HG03097 (cell line): Measurements from ENCODE around the gene GNG4.
"Not testable (repeated sequence)": the region's sequence is repeated elsewhere in the genome, so short reads cannot be mapped to it uniquely, and the experiment has no call there.

Source experiments
- ATAC-seq: cut with Tn5 transposase; IDR thresholded peaks from one replicate; pipeline ENCODE4 v1.9.1; 2021; ENCODE audit not compliant: unreplicated experiment, low FRiP score

GNG4 gene

GRCh38 chr1:235628316-235629005, 21.1 kb downstream of the GNG4 start:
- no peak for ATAC-seq

- ATAC-seq, result no peak
Observed at GRCh38 chr1:235625831-235626230, 23.8 kb downstream of the GNG4 start.

- no peak for ATAC-seq
Observed at GRCh38 chr1:235625340-235625739, 24.2 kb downstream of the GNG4 start.

GRCh38 chr1:235624721-235625333, 24.8 kb downstream of the GNG4 start:
- ATAC-seq, result no peak

GRCh38 chr1:235622936-235623779, 26.4 kb downstream of the GNG4 start:
- no peak for ATAC-seq

GRCh38 chr1:235619149-235619548, 30.4 kb downstream of the GNG4 start:
- ATAC-seq, result not testable (repeated sequence)

- ATAC-seq, result no peak
Observed at GRCh38 chr1:235617808-235618207, 31.8 kb downstream of the GNG4 start.

- ATAC-seq, result no peak
Observed at GRCh38 chr1:235617140-235617539, 32.4 kb downstream of the GNG4 start.

- no peak for ATAC-seq
Observed at GRCh38 chr1:235614442-235614954, 35.1 kb downstream of the GNG4 start.

- ATAC-seq, result no peak
Observed at GRCh38 chr1:235613602-235614001, 36.0 kb downstream of the GNG4 start.

GRCh38 chr1:235612761-235613160, 36.8 kb downstream of the GNG4 start:
- ATAC-seq, result no peak

GRCh38 chr1:235610157-235610556, 39.4 kb downstream of the GNG4 start:
- ATAC-seq, result no peak

- no peak for ATAC-seq
Observed at GRCh38 chr1:235608278-235608677, 41.3 kb downstream of the GNG4 start.

- ATAC-seq, result no peak
Observed at GRCh38 chr1:235607284-235607683, 42.3 kb downstream of the GNG4 start.

GRCh38 chr1:235601104-235601503, 48.5 kb downstream of the GNG4 start:
- no peak for ATAC-seq

- ATAC-seq, result no peak
Observed at GRCh38 chr1:235599536-235599935, 50.0 kb downstream of the GNG4 start.

GRCh38 chr1:235597867-235598553, 51.6 kb downstream of the GNG4 start:
- ATAC-seq, result no peak

GRCh38 chr1:235595079-235595478, 54.5 kb downstream of the GNG4 start:
- no peak for ATAC-seq

GRCh38 chr1:235594281-235594895, 55.2 kb downstream of the GNG4 start:
- ATAC-seq, result not testable (repeated sequence)

GRCh38 chr1:235588916-235589515, 60.6 kb downstream of the GNG4 start:
- no peak for ATAC-seq
